COLO668 (cell line): ENCODE measurements around the gene PHC2.

Experiments
- DNase-seq: peaks from one replicate; lab custom pipeline; 2025; ENCODE audit not compliant: unreplicated experiment; lab: John Stamatoyannopoulos, UW

PHC2 gene

GRCh38 chr1:33426916-33427315, 4.0 kb downstream of the PHC2 start:
- no peak for DNase-seq

GRCh38 chr1:33425900-33426299, 5.0 kb downstream of the PHC2 start:
- no peak for DNase-seq

- no peak for DNase-seq
Observed at GRCh38 chr1:33424610-33425009, 6.3 kb downstream of the PHC2 start.

GRCh38 chr1:33424205-33424604, 6.7 kb downstream of the PHC2 start:
- no peak for DNase-seq

GRCh38 chr1:33420870-33421775, 9.8 kb downstream of the PHC2 start:
- DNase-seq = no peak

- DNase-seq = no peak
Observed at GRCh38 chr1:33418811-33419210, 12.1 kb downstream of the PHC2 start.

- no peak for DNase-seq
Observed at GRCh38 chr1:33414879-33415278, 16.0 kb downstream of the PHC2 start.

GRCh38 chr1:33410091-33410701, 20.7 kb downstream of the PHC2 start:
- no peak for DNase-seq

- DNase-seq = no peak
Observed at GRCh38 chr1:33408093-33408436, 22.8 kb downstream of the PHC2 start.

- DNase-seq = no peak
Observed at GRCh38 chr1:33407352-33408092, 23.4 kb downstream of the PHC2 start.

- DNase-seq = no peak
Observed at GRCh38 chr1:33402206-33402605, 28.7 kb downstream of the PHC2 start.

- DNase-seq = no peak
Observed at GRCh38 chr1:33401471-33401870, 29.4 kb downstream of the PHC2 start.

GRCh38 chr1:33400153-33400911, 30.6 kb downstream of the PHC2 start:
- no peak for DNase-seq

GRCh38 chr1:33399375-33399774, 31.5 kb downstream of the PHC2 start:
- no peak for DNase-seq

- DNase-seq = no peak
Observed at GRCh38 chr1:33397994-33398393, 32.9 kb downstream of the PHC2 start.

GRCh38 chr1:33397125-33397506, 33.8 kb downstream of the PHC2 start:
- no peak for DNase-seq

GRCh38 chr1:33396188-33397124, 34.4 kb downstream of the PHC2 start:
- no peak for DNase-seq

GRCh38 chr1:33394770-33395169, 36.1 kb downstream of the PHC2 start:
- DNase-seq = no peak

- DNase-seq = no peak
Observed at GRCh38 chr1:33393991-33394390, 36.9 kb downstream of the PHC2 start.

- no peak for DNase-seq
Observed at GRCh38 chr1:33393524-33393923, 37.4 kb downstream of the PHC2 start.
